ENCODE measurements around the gene NDC80. TPM values are rescaled to one million over a fixed set of nuclear protein-coding genes. Genes with fewer than 3 reads are reported as not detected.

NDC80 gene
- total and polyA plus RNA-seq, 3 donors from 2014 or later: 8.4 to 15.4 (median 12.9) TPM

GRCh38 chr18:2531751-2532150 lies 39.6 kb upstream of the NDC80 start:
- intact Hi-C loops (cut with DNase I; ENCODE audit: low total_unique reads): no loop called here
- WGBS, 2 donors: 95 to 97% methylated on average over 2 of the region's 2 CpGs
- Histone ChIP-seq H3K4me1 (no peaks in the 10 kb centered on the region), H3K4me3 (no peak overlapping the region), H3K27ac (no peak overlapping the region), H3K36me3 (ENCODE audit: low read depth, missing control alignments) (no peaks in the 10 kb centered on the region), H3K27me3 (no peaks in the 10 kb centered on the region), H3K9me3 (no peaks in the 10 kb centered on the region)
- no peak for DNase-seq
- TF ChIP-seq CTCF (IDR thresholded peaks at IDR 0.05): no peak

- Histone ChIP-seq H3K27me3 (no peaks in the 10 kb centered on the region), H3K27ac (no peak overlapping the region), H3K4me1 (no peaks in the 10 kb centered on the region), H3K9me3 (no peaks in the 10 kb centered on the region), H3K4me3 (no peak overlapping the region), H3K36me3 (ENCODE audit: low read depth, missing control alignments) (no peaks in the 10 kb centered on the region)
- intact Hi-C loops (cut with DNase I; ENCODE audit: low total_unique reads): no loop called here
- TF ChIP-seq CTCF (IDR thresholded peaks at IDR 0.05) (no peak), POLR2A (IDR thresholded peaks at IDR 0.05) (no peak)
- no peak for DNase-seq
- 95 to 98% methylated on average over 2 of the region's 2 CpGs for WGBS, 2 donors
Observed at GRCh38 chr18:2532797-2533196, 38.6 kb upstream of the NDC80 start.

- 96 to 100% methylated on average over 1 of the region's 1 CpG for WGBS, 2 donors
- no peaks in the 10 kb centered on the region for H3K36me3 ChIP-seq (ENCODE audit: low read depth, missing control alignments)
- H3K4me3 ChIP-seq: no peak overlapping the region
- H3K27me3 ChIP-seq: no peaks in the 10 kb centered on the region
- DNase-seq: no peak
- TF ChIP-seq CTCF (IDR thresholded peaks at IDR 0.05) (no peak), POLR2A (IDR thresholded peaks at IDR 0.05) (no peak)
- no peaks in the 10 kb centered on the region for H3K4me1 ChIP-seq
- intact Hi-C loops (cut with DNase I; ENCODE audit: low total_unique reads): no loop called here
- no peaks in the 10 kb centered on the region for H3K9me3 ChIP-seq
- H3K27ac ChIP-seq: no peak overlapping the region
Observed at GRCh38 chr18:2534906-2535305, 36.5 kb upstream of the NDC80 start.

DNA sequence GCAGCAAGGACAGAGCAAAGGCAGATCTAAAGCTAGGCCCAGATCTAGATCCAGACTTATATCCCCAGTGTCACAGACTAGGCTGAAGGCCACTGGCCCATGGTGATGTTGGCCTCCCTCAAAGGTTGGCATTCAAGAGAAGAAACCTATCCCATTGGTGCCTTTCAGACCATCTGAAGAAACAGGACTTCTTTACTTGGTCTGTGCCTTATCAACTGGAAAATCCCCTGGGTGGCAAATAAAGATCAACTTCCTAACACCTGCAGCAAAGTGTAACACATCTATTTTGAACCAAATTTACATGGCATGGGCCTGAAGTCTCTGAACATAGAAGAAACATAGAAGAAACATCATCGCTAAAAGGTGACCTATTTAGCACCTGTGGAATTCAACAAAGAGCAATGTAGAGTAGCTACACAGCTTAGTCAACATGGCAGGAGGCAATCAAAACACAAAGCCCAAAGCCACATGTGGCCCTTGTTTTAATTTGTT lies 35.9 kb upstream of the NDC80 start:
- no peaks in the 10 kb centered on the region for H3K4me1 ChIP-seq
- H3K27ac ChIP-seq: no peak overlapping the region
- TF ChIP-seq POLR2A (IDR thresholded peaks at IDR 0.05): no peak
- no peak for TF ChIP-seq CTCF (IDR thresholded peaks at IDR 0.05)
- H3K27me3 ChIP-seq: no peaks in the 10 kb centered on the region
- H3K9me3 ChIP-seq: no peaks in the 10 kb centered on the region
- no peak for DNase-seq
- 92 to 95% methylated on average over 1 of the region's 1 CpG for WGBS, 2 donors
- no peak overlapping the region for H3K4me3 ChIP-seq
- H3K36me3 ChIP-seq (ENCODE audit: low read depth, missing control alignments): no peaks in the 10 kb centered on the region
- intact Hi-C loops (cut with DNase I; ENCODE audit: low total_unique reads): no loop called here

DNA sequence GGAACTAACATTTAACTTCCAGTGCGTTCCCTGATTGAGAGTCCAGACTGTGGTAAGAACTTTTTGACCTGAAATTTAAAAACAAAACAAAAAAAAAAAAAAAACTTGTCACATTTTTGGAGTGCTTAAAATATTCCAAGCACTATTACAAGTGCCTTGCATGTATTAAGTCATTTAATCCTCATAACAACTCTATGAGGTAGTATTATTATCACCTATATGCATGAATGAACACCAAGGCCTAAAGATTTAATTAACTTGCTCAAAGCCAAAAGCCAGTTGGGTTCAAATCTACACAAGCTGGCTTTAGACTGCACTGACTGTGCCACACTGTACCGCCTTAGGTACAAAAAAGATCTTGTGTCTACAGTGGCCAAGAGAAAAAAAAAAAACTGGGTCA lies 35.3 kb upstream of the NDC80 start:
- H3K4me1 ChIP-seq: no peaks in the 10 kb centered on the region
- H3K27ac ChIP-seq: no peak overlapping the region
- intact Hi-C loops (cut with DNase I; ENCODE audit: low total_unique reads): no loop called here
- TF ChIP-seq CTCF (IDR thresholded peaks at IDR 0.05) (no peak), POLR2A (IDR thresholded peaks at IDR 0.05) (no peak)
- no peak overlapping the region for H3K4me3 ChIP-seq
- no peaks in the 10 kb centered on the region for H3K36me3 ChIP-seq (ENCODE audit: low read depth, missing control alignments)
- DNase-seq: no peak
- H3K9me3 ChIP-seq: no peaks in the 10 kb centered on the region
- 43 to 45% methylated on average over 2 of the region's 2 CpGs for WGBS, 2 donors
- no peaks in the 10 kb centered on the region for H3K27me3 ChIP-seq

Measured in testis (tissue), 3 donors.